GM18951 (cell line): Measurements from ENCODE around the gene POLR1D.

ENCODE experiments used
- POLR2A ChIP-seq: IDR thresholded peaks from 4 replicates; pipeline ENCODE4 v1.6.1; 2011; ENCODE audit warnings: mild to moderate bottlenecking; ENCODE audit not compliant: insufficient read length, insufficient read depth; ENCODE audit errors: extremely low read depth
- in situ Hi-C: fragments of 300-500 bp; cut with MboI; formaldehyde crosslinking; loops from one replicate; pipeline ENCODE4 v1.12.0; 2022; ENCODE audit warnings: low sequenced_read_pairs, mixed read lengths, inconsistent platforms; ENCODE audit not compliant: unreplicated experiment

Gene POLR1D

DNA sequence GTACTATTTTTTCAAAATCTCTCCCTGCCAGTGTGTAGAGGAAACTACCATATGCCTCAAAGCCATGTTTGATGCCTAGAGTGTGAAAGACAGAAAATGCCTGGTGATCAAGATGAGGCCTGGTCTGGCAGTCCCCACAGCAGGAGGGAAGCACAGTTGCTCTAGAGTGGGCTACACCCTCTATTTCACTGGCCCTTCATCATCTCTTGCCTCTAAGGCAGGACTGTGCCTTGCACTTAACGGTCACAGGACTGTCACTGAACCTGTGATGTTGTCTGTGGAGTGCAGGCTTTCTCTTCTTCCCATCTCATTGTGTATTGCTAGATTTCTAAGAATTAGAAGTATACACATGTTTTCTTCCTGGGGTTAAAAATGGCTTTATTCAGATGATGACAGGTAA, 16.3 kb downstream of the POLR1D start:
- no peak for TF ChIP-seq POLR2A

GRCh38 chr13:27638521-27638920, 16.8 kb downstream of the POLR1D start:
- in situ Hi-C loops = no loop called here
- no peak for TF ChIP-seq POLR2A

More for the DNA sequence above, 16.3 kb downstream of the POLR1D start:
- in situ Hi-C loops = no loop called here

- in situ Hi-C loops = no loop called here
- TF ChIP-seq POLR2A = no peak
These were observed 17.5 kb downstream of the POLR1D start for GRCh38 chr13:27639186-27639585.

GRCh38 chr13:27641711-27642502, 20.2 kb downstream of the POLR1D start:
- in situ Hi-C loops = no loop called here
- TF ChIP-seq POLR2A = no peak

DNA sequence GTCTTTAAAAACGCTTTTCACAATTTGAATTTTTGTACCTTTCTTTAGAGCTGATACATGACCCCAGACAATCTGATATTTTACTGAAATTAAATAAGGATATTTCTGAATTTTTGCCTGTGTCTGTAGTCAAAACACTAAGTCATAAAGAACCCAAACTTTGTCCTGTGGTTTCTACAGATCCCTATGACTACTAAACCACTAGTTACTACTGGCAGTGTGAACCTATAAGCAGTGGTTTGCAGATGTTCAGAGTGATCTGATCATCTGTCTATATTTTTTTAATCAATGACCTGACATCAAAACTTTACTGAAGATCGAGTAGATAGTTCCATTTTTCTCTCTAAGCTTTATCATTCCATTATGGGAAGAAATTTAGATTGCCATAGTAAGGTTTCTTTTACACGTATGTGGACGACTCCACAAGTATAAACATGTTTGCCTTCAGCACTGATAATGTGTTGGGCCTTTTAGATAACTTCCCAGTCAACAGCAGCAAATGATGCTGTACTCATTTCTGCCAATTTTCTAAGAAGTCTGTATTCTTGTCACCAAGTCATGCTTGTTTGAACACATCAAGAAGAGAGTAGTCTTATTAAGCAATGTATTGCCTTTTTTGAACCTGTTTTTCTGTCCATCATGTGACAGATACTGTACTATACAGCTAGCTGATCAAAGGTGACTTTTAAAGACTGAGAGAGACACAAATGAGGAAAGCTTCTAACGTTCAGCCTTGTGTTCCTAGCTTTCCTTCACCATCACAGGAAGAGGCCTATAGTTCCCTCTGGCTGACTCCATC, 21.8 kb downstream of the POLR1D start:
- in situ Hi-C loops = no loop called here
- TF ChIP-seq POLR2A = no peak

- TF ChIP-seq POLR2A = no peak
- in situ Hi-C loops = no loop called here
These were observed 22.6 kb downstream of the POLR1D start for GRCh38 chr13:27644302-27644701.

DNA sequence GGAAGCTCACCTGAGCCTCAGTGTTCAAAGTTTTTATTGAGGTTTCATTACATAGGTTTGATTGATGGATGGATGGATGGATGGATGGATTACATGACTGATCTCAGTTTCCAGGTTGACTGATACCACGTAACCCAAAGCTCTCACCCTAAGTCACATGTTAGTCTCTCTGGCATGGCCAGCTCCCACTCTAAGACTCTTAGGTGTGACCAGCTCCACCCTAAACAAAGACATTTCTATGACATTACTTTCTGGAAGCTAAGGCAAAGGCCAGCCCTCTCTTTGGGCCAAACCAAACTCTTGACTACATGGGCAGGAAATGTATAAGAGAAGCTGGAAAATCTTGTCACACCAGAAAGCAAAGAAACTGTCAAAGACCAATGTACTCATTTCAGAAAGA, 28.6 kb downstream of the POLR1D start:
- in situ Hi-C loops = no loop called here
- no peak for TF ChIP-seq POLR2A

DNA sequence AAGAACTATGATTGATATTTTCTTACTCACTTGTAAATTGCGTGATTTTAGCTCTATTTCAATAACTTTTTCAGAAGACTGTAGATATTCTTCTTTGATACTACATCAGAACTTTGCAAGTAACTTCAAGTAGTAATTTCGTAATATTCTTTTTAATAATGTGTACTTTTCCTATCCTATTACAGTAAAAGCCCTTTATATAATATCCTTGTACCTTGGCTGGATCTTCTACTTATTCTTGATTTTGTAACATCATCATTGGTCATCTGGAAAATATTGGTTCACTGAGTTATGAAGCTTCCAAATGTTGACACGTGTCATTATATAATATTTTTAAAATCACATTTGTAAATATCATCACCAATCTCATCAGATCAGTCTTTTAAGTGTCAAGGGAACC, 32.4 kb downstream of the POLR1D start:
- no peak for TF ChIP-seq POLR2A
- in situ Hi-C loops = no loop called here

- in situ Hi-C loops = no loop called here
These were observed 33.1 kb downstream of the POLR1D start for GRCh38 chr13:27654816-27655215.

GRCh38 chr13:27657724-27658123, 36.0 kb downstream of the POLR1D start:
- in situ Hi-C loops = no loop called here
- no peak for TF ChIP-seq POLR2A

More at GRCh38 chr13:27654816-27655215, 33.1 kb downstream of the POLR1D start:
- TF ChIP-seq POLR2A = no peak

DNA sequence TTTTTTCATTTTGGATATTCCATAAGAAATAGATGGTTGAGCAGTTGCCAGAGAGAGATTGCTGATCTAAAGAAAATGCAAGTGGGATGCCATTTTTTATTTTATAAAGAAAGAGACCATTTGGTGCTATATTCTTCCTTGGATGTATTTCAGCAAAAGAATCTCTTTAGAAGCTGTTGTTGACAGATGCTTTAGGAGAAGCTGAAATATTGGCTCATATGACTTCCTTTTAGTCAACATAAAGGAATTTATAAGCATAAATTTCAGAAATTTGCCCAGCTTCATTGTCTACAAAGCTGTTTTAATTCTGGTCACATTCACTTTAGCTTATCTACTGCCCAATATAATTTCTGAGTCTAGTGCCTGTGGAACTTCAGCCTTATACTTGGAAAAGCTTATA, 36.9 kb downstream of the POLR1D start:
- no peak for TF ChIP-seq POLR2A
- in situ Hi-C loops = no loop called here

DNA sequence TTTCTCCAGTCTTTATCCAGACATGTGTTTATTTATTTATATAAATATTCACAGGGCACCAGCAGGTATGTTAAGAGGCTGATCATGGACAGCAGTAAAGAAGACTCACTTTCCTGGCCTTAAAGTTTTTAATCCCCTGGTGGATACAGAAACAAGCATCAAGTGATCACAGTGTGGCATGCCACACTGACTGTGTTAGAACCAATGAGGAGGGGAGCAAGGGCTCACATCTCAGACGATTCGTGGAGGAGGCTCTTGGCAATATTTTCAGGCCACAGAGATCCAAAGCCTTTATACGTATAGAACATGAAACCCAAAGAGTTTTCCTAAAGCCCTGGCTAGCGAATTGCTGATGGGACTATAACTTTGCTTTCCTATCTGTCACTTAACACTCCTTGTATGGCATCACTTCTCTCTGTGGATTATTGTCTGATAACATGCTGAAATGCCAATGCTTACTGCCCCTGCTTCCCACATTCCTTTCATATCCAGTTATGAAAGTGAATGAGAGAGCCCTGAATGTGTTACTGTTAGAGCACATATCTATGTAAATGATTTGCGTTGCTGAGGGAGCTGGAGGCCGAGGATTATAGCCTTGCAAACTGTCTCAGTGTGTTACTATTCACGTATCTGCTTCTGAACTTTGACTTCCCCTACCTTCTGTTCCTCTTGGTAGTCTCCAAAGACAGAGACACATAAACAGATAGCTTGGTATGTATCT, 37.6 kb downstream of the POLR1D start:
- TF ChIP-seq POLR2A = no peak
- in situ Hi-C loops = no loop called here

DNA sequence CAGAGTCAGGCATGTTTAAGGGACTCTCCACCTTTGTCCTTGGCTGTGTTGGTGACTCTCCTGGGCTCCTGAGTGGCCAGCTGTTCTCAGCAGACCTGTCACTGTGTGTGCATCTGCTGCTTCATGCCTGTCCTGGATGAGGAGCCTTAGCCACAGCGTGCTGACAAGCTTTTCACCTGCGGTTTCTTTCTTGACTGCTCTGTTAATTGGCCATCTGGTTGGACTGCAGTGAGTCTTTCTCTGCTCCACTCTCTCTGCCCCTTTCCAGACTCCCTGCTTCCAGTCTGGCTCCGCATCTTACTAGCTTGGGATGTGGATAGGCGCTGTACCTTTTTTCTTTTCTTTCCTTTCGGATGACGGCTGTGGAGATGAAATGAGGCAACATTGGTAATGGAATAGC, 38.8 kb downstream of the POLR1D start:
- TF ChIP-seq POLR2A = no peak
- in situ Hi-C loops = no loop called here

DNA sequence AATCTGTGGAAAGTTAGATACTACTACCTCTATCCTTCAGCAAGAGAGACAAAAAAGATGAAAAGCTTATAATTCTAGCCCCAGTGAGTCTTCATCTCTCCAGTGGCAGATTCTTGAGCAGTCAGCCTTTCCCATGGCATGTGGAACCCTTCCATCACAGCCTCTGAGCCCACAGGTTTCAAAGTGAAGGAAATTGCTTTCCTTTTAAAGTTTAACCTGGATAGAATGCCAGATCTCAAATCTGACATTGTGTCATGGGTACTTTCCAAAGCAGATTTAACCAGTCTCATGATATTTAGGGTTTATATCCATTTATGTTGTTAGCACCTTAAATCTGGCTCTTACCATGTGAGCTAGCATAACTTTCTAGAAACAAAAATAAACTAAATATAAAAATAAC, 39.3 kb downstream of the POLR1D start:
- no peak for TF ChIP-seq POLR2A
- in situ Hi-C loops = no loop called here
